Raji (cell line): ENCODE results near the gene TIPARP.

Source experiments
- POLR2A ChIP-seq: IDR thresholded peaks from 2 replicates; pipeline ENCODE4 v1.6.1; 2011; ENCODE audit warnings: low read depth, low read length, control low read depth; ENCODE audit not compliant: insufficient read depth

TIPARP gene

GRCh38 chr3:156642750-156643728 lies 31.4 kb upstream of the TIPARP start:
- TF ChIP-seq POLR2A, result no peak

DNA sequence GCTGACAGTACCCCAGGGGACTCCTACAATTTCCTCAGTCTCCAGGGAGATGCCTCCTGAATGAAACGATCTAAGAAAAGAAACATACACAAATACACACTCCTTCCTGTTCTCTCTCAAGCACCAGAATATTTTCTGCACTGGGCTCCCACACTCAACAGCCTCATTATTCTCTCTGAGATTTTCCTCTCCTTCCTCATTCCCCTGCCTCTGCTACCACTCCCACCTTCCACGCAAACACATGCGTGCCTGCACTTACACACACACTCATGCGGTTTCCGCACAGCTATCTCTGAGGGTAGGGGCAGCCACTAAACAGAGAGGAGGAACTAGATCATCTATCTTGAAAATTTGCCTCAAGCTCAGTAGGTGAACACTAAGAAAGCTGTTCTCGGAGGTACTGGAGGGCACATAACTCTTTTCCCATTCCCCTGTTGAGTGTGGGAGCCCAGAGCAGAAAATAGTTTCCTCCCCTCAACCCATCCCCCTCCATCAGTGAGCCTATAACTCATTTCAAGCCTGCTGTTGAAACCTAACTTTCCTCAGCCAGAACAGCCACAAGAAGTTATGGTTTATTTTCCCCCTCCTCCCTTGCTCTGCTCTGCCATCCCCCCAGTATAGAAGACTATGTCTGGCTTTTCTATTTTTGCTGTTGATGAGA lies 30.5 kb upstream of the TIPARP start:
- no peak for TF ChIP-seq POLR2A

GRCh38 chr3:156644958-156645357 lies 29.4 kb upstream of the TIPARP start:
- no peak for TF ChIP-seq POLR2A

- no peak for TF ChIP-seq POLR2A
Measured at GRCh38 chr3:156646958-156647357, 27.4 kb upstream of the TIPARP start.

DNA sequence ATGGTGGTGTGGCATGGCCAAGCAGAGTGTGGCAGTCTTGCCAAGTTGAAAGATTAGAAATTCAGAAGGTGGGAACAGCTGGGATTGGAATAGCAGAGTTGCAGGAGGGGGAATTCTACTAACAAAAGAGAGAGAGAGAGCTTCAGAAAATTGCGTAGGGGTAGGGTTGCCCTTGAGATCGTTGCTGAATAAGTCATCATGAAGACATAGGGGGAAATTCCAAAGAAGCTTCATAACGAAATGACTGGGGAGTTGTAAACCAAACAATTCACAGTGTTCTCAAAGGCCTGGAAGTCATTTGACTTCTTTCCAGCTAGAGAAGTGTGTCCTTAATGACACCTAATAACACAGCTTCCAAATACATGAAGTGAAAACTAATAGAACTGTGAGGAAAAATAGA lies 26.3 kb upstream of the TIPARP start:
- TF ChIP-seq POLR2A, result no peak

DNA sequence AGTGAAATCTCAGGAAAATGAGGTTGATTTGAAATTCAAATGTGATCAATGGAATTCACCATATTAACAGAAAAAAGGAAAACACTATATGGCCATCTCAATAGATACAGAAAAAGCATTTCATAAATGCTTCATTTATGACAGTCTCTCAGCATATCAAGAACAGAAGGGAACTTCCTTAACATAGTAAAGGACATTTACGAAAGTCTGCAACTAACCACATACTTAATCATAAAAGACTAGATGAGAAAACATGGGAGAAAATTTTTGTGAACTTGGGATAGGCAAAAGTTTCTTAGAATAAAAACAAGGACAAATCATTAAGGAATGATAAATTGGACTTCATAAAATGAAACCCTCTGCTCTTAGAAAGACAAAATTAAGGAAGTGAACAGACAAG lies 24.7 kb upstream of the TIPARP start:
- TF ChIP-seq POLR2A, result no peak

- no peak for TF ChIP-seq POLR2A
Measured at GRCh38 chr3:156654834-156655233, 19.6 kb upstream of the TIPARP start.

GRCh38 chr3:156655819-156656550 lies 18.4 kb upstream of the TIPARP start:
- no peak for TF ChIP-seq POLR2A

DNA sequence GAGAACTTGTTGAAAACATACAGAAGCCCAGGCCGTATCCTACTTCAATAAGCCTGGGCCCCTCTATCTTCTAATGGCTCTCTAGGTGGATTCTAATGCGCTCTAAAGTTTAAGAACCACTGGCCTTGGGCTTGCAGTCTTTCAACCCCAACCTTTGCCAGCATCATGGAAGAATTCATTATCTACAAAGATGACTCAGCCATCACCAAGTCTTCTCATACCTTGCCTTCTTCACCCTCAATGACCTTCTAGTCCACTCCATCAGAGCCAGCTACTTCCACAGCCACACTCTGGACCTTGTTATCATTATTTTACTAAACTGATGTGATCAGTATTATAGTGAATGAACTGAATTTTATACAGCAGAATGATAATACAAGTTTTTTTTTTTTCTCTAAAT lies 16.9 kb upstream of the TIPARP start:
- no peak for TF ChIP-seq POLR2A

- no peak for TF ChIP-seq POLR2A
Measured at GRCh38 chr3:156657862-156658731, 16.3 kb upstream of the TIPARP start.

GRCh38 chr3:156658732-156659090 lies 15.7 kb upstream of the TIPARP start:
- no peak for TF ChIP-seq POLR2A

GRCh38 chr3:156659260-156659659 lies 15.1 kb upstream of the TIPARP start:
- TF ChIP-seq POLR2A, result no peak

DNA sequence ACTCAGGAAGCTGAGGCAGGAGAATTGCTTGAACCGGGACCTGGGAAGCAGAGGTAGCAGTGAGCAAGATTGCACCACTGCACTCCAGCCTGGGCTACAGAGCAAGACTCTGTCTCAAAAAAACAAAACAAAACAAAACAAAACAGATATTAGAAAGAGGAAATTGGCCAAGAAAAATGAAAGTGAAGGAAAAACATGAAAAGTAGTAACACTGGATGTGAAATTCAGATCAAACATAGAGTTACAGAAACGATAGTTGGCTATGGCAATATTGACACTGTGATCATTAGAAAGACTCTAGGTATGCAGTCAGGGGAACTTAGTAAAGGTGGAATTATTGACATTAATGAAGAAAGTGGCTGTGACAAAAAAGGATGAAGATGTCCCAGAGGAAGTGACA lies 13.2 kb upstream of the TIPARP start:
- no peak for TF ChIP-seq POLR2A

DNA sequence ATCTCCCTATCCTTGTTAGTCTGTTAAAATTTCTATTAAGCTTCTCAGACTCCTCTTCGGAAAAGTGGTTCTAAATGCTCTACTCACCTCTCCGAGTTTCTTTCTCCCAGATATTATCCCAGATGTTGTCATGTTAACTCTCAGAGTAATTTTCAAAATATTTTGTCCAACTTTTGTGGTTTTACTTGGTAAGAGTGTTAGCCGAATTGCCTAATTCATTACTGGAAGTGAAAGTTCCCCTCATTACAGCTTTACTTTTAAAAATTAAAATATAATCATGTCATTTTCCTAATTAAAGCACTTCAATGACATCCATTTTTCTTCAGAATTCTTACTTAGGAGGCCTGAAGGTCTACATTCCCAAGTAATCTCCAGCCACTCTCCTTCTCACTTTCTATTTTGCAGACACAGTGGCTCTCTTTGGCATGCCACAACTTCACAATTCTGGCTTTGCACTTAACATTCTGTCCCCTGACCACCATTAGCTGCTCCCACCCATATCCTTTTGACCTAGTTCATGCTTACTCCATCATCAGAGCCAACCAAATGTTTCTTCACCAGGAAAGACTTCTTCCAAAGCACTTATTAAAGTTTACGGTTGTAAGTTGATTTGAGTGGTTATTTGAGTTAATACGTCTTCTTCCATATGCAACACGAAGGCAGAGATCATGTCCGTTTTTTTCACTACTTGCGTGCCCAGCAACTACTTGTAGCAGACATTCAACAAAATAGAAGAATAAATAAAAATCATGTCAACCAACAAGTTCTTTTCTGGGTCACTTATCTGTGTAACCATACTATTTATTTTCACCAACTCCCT lies 10.2 kb upstream of the TIPARP start:
- TF ChIP-seq POLR2A, result no peak

- TF ChIP-seq POLR2A, result no peak
Measured at GRCh38 chr3:156664831-156665178, 9.6 kb upstream of the TIPARP start.

DNA sequence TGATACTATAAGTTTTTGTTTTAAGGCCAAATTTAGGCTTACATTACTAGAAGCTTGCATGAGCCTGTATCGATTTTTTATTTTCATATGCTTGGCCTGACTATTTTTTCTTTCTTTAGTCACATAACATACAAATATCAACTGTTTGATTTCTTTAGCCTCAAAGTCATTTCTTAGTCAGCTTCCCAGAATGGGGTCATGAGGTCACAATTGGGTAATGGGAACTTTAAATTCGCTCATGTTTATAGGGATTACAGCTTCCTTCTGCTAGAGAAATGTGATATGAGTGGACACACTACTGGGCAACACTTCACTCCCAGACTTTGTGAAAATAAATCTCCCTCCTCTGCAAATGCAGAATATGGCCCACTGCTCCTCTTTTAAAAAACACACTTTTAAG lies 9.1 kb upstream of the TIPARP start:
- TF ChIP-seq POLR2A, result no peak
